ENCODE results near the gene LMNB1. TPM values are rescaled to one million over a fixed set of nuclear protein-coding genes. Genes with fewer than 3 reads are reported as not detected.
A peak's percentile ranks its signal among the peaks of the same experiment; 100 is the strongest.

LMNB1 gene
- total and polyA plus RNA-seq, 4 donors = 5.1 to 40.3 (median 21.8) TPM

DNA sequence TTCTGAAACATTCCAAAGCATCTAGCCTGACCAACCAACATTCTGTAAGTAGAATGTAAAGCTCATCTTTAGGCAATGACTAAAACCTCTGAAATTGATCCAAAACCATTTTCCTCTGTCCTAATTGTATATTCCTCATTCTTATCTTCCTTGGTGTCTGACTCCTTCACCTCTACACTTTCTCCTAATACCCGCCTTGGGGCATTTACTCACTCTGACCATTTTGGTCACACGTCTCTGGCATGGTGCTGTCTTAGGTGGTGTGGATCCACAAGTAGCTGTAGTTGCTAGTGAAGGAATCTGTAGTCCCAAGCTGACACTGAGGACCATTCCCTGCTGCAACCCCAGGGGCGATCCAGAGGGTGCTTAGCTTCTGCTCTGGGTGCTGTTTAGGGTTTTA, 40.8 kb upstream of the LMNB1 start:
- WGBS, 2 donors = 83 to 94% methylated on average over 3 of the region's 3 CpGs
- Histone ChIP-seq H3K27ac (ENCODE audit: low read depth in 1 of 2, low read length in 1 of 2) (no peak overlapping the region), H3K9ac (ENCODE audit: insufficient read depth in 1 of 2, low read length in 2 of 2) (no peak overlapping the region), H3K9me3 (ENCODE audit: control insufficient read depth in 4 of 4, insufficient read depth in 3 of 4, low read length in 3 of 4) (no peaks in the 10 kb centered on the region), H3K36me3 (ENCODE audit: control insufficient read depth in 4 of 4, insufficient read depth in 4 of 4, low read length in 4 of 4) (no peaks in the 10 kb centered on the region), H3K27me3 (ENCODE audit: control insufficient read depth in 3 of 3, insufficient read depth in 3 of 3, low read length in 2 of 3) (no peaks in the 10 kb centered on the region), H3K4me3 (no peak overlapping the region), H3K4me1 (ENCODE audit: control insufficient read depth in 5 of 5, insufficient read depth in 5 of 5, low read length in 5 of 5) (no peaks in the 10 kb centered on the region)
- DNase-seq (no peak), ATAC-seq (ENCODE audit: insufficient read depth, low FRiP score) (no peak)
- TF ChIP-seq, protein P1, sequence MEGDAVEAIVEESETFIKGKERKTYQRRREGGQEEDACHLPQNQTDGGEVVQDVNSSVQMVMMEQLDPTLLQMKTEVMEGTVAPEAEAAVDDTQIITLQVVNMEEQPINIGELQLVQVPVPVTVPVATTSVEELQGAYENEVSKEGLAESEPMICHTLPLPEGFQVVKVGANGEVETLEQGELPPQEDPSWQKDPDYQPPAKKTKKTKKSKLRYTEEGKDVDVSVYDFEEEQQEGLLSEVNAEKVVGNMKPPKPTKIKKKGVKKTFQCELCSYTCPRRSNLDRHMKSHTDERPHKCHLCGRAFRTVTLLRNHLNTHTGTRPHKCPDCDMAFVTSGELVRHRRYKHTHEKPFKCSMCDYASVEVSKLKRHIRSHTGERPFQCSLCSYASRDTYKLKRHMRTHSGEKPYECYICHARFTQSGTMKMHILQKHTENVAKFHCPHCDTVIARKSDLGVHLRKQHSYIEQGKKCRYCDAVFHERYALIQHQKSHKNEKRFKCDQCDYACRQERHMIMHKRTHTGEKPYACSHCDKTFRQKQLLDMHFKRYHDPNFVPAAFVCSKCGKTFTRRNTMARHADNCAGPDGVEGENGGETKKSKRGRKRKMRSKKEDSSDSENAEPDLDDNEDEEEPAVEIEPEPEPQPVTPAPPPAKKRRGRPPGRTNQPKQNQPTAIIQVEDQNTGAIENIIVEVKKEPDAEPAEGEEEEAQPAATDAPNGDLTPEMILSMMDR (IDR thresholded peaks at IDR 0.05; ENCODE audit: control extremely low read depth, extremely low read depth) = no peak

DNA sequence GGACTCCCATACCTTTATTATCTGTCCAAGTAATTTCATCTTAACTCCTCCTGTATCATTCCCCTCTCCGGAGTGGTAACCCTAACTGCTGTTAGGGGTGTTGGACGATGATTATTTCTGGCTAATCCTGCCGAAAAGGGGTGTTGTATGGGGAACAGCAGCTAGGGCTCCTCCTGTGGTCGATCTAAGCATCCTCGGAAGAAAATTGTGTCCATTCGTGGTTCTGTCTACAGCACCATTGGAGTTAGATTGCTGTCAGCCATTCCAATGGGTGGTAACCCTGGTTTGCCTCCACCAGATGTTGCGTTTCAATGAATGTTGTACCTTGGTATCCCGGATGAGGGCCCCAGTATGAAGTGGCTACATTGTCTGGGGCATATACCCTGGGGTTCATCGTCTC, 35.6 kb upstream of the LMNB1 start:
- no peaks in the 10 kb centered on the region for H3K36me3 ChIP-seq (ENCODE audit: control insufficient read depth in 4 of 4, insufficient read depth in 4 of 4, low read length in 4 of 4)
- H3K4me3 ChIP-seq = no peak overlapping the region
- WGBS, 2 donors = 93 to 95% methylated on average over 9 of the region's 9 CpGs
- H3K27ac ChIP-seq (ENCODE audit: low read depth in 1 of 2, low read length in 1 of 2) = no peak overlapping the region
- no peak overlapping the region for H3K9ac ChIP-seq (ENCODE audit: insufficient read depth in 1 of 2, low read length in 2 of 2)
- TF ChIP-seq, protein P1 (IDR thresholded peaks at IDR 0.05; ENCODE audit: control extremely low read depth, extremely low read depth) = no peak
- no peaks in the 10 kb centered on the region for H3K27me3 ChIP-seq (ENCODE audit: control insufficient read depth in 3 of 3, insufficient read depth in 3 of 3, low read length in 2 of 3)
- DNase-seq (no peak), ATAC-seq (ENCODE audit: insufficient read depth, low FRiP score) (no peak)
- no peaks in the 10 kb centered on the region for H3K4me1 ChIP-seq (ENCODE audit: control insufficient read depth in 5 of 5, insufficient read depth in 5 of 5, low read length in 5 of 5)
- H3K9me3 ChIP-seq (ENCODE audit: control insufficient read depth in 4 of 4, insufficient read depth in 3 of 4, low read length in 3 of 4) = no peaks in the 10 kb centered on the region

DNA sequence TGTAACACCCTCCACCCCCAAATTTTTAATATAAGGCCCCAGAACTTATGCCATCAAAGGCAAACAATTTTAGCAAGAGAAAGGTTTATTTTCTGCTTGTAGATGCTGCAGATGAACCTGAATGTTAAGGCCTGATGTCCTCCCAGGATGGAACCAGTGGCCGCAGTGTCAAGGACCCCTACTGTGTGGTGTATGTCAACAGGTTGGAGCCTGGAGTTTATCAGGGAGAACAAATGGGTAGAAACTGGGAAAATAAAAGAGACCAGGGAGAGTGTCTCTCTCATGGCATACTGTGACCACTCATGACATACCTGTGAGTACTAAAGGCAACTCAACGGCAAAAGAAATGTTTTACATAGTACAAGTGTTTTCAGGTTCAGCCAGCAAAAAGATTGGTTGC, 34.5 kb upstream of the LMNB1 start:
- no peaks in the 10 kb centered on the region for H3K4me1 ChIP-seq (ENCODE audit: control insufficient read depth in 5 of 5, insufficient read depth in 5 of 5, low read length in 5 of 5)
- H3K9ac ChIP-seq (ENCODE audit: insufficient read depth in 1 of 2, low read length in 2 of 2) = no peak overlapping the region
- DNase-seq (no peak), ATAC-seq (ENCODE audit: insufficient read depth, low FRiP score) (no peak)
- H3K4me3 ChIP-seq = no peak overlapping the region
- WGBS, 2 donors = 73 to 86% methylated on average over 2 of the region's 2 CpGs
- no peaks in the 10 kb centered on the region for H3K27me3 ChIP-seq (ENCODE audit: control insufficient read depth in 3 of 3, insufficient read depth in 3 of 3, low read length in 2 of 3)
- no peak overlapping the region for H3K27ac ChIP-seq (ENCODE audit: low read depth in 1 of 2, low read length in 1 of 2)
- no peaks in the 10 kb centered on the region for H3K9me3 ChIP-seq (ENCODE audit: control insufficient read depth in 4 of 4, insufficient read depth in 3 of 4, low read length in 3 of 4)
- no peaks in the 10 kb centered on the region for H3K36me3 ChIP-seq (ENCODE audit: control insufficient read depth in 4 of 4, insufficient read depth in 4 of 4, low read length in 4 of 4)
- TF ChIP-seq, protein P1 (IDR thresholded peaks at IDR 0.05; ENCODE audit: control extremely low read depth, extremely low read depth) = no peak

DNA sequence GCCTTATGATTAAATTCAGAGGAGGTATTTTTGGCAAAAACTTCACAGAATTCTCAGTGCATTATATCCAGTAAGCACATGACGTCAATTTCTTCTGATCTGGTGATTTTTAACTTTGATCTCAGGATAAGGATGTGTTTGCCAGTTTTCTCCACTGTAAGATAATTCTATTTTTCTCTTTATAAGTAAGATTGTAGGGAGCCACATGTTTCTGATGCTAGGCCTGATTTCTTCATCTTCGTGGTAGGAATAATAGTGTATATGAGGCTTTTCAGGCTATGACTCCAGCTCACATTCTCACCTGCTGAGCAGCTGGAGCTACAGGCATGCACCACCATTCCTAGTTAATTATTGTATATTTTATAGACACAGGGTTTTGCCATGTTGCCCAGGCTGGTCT, 32.1 kb upstream of the LMNB1 start:
- TF ChIP-seq, protein P1 (IDR thresholded peaks at IDR 0.05; ENCODE audit: control extremely low read depth, extremely low read depth) = no peak
- Histone ChIP-seq H3K4me1 (ENCODE audit: control insufficient read depth in 5 of 5, insufficient read depth in 5 of 5, low read length in 5 of 5) (no peaks in the 10 kb centered on the region), H3K27ac (ENCODE audit: low read depth in 1 of 2, low read length in 1 of 2) (no peak overlapping the region), H3K4me3 (no peak overlapping the region), H3K36me3 (ENCODE audit: control insufficient read depth in 4 of 4, insufficient read depth in 4 of 4, low read length in 4 of 4) (no peaks in the 10 kb centered on the region), H3K27me3 (ENCODE audit: control insufficient read depth in 3 of 3, insufficient read depth in 3 of 3, low read length in 2 of 3) (no peaks in the 10 kb centered on the region), H3K9ac (ENCODE audit: insufficient read depth in 1 of 2, low read length in 2 of 2) (no peak overlapping the region), H3K9me3 (ENCODE audit: control insufficient read depth in 4 of 4, insufficient read depth in 3 of 4, low read length in 3 of 4) (no peaks in the 10 kb centered on the region)
- DNase-seq (peak in 1 of 3 donors; percentile 29), ATAC-seq (ENCODE audit: insufficient read depth, low FRiP score) (no peak)
- 75 to 86% methylated on average over 2 of the region's 2 CpGs for WGBS, 2 donors

Measured in lung (tissue), 12 donors.